Suprapubic skin (tissue), 4 donors: ENCODE measurements around the gene PCBP4. TPM values are rescaled to one million over a fixed set of nuclear protein-coding genes. Genes with fewer than 3 reads are reported as not detected.
A peak's percentile ranks its signal among the peaks of the same experiment; 100 is the strongest.

Experiments used
- DNase-seq, 2 donors: peaks; one replicate each; pipeline ENCODE4 v3.0.0-alpha.2; 2019; ENCODE audit warnings: low spot score in 2 of 2
- H3K27ac ChIP-seq: fragments of 200-600 bp; sonication (generic); one replicate; pipeline ENCODE4 v1.5.1; 2019
- H3K27me3 ChIP-seq: fragments of 200-600 bp; sonication (generic); one replicate; pipeline ENCODE4 v1.5.1; 2019
- H3K36me3 ChIP-seq: fragments of 200-600 bp; sonication (generic); one replicate; pipeline ENCODE4 v1.5.1; 2019
- H3K4me1 ChIP-seq: fragments of 200-600 bp; sonication (generic); one replicate; pipeline ENCODE4 v1.5.1; 2019
- H3K4me3 ChIP-seq: fragments of 200-600 bp; sonication (generic); one replicate; pipeline ENCODE4 v1.5.1; 2019; ENCODE audit warnings: mild to moderate bottlenecking
- H3K9me3 ChIP-seq: fragments of 200-600 bp; sonication (generic); one replicate; pipeline ENCODE4 v1.5.1; 2019
- EP300 ChIP-seq: sonication (generic); formaldehyde crosslinking; IDR thresholded peaks from one replicate; pipeline ENCODE4 v1.6.1; 2017; ENCODE audit warnings: antibody characterized with exemption
- POLR2A ChIP-seq, 2 donors: fragments of 450-650 bp; IDR thresholded peaks; one replicate each; pipeline ENCODE4 v1.6.1; 2017; ENCODE audit warnings: antibody characterized with exemption in 2 of 2, mild to moderate bottlenecking in 2 of 2, moderate library complexity in 2 of 2
- POLR2AphosphoS5 ChIP-seq, 3 donors: sonication (generic); formaldehyde crosslinking; IDR thresholded peaks; one replicate each; pipeline ENCODE4 v1.6.1; 2017; ENCODE audit warnings: antibody characterized with exemption in 3 of 3
- WGBS: methylation state at CpG from one replicate; pipeline ENCODE4 v1.1.5; 2018; 5-methylcytosine and 5-hydroxymethylcytosine counted together
- total RNA-seq, 4 donors: library from RNA; depleted of rRNA; stranded (reverse); fragments of >200 nt; gene quantifications; one replicate each; pipeline ENCODE4 v1.1.0, GENCODE V29; 2016
- TF ChIP-seq, protein P1 (sequence below), 2 donors: fragments of 200-600 bp in 1 of 2; fragments of 450-650 bp in 1 of 2; sonication (generic) in 1 of 2; IDR thresholded peaks; one replicate each; pipeline ENCODE4 v1.5.1; 2016 to 2019; ENCODE audit warnings: antibody characterized with exemption in 2 of 2, mild to moderate bottlenecking in 1 of 2, moderate library complexity in 1 of 2

Gene PCBP4
- total RNA-seq, 4 donors from 2014 or later, result 24.6 to 32.1 (median 28.6) TPM

- DNase-seq, result no peak
- H3K4me1 ChIP-seq, result peaks cover 76% of the 10 kb centered on the region
- no peak overlapping the region for H3K4me3 ChIP-seq
- no peak for TF ChIP-seq EP300
- TF ChIP-seq POLR2AphosphoS5 (IDR thresholded peaks at IDR 0.05), result no peak
- no peak for TF ChIP-seq POLR2A (IDR thresholded peaks at IDR 0.05)
- TF ChIP-seq, protein P1, sequence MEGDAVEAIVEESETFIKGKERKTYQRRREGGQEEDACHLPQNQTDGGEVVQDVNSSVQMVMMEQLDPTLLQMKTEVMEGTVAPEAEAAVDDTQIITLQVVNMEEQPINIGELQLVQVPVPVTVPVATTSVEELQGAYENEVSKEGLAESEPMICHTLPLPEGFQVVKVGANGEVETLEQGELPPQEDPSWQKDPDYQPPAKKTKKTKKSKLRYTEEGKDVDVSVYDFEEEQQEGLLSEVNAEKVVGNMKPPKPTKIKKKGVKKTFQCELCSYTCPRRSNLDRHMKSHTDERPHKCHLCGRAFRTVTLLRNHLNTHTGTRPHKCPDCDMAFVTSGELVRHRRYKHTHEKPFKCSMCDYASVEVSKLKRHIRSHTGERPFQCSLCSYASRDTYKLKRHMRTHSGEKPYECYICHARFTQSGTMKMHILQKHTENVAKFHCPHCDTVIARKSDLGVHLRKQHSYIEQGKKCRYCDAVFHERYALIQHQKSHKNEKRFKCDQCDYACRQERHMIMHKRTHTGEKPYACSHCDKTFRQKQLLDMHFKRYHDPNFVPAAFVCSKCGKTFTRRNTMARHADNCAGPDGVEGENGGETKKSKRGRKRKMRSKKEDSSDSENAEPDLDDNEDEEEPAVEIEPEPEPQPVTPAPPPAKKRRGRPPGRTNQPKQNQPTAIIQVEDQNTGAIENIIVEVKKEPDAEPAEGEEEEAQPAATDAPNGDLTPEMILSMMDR (IDR thresholded peaks at IDR 0.05), result no peak
- no peak overlapping the region for H3K27ac ChIP-seq
- H3K36me3 ChIP-seq, result no peaks in the 10 kb centered on the region
- H3K9me3 ChIP-seq, result no peaks in the 10 kb centered on the region
- H3K27me3 ChIP-seq, result no peaks in the 10 kb centered on the region
- 83% methylated on average over 2 of the region's 4 CpGs for WGBS
Measured at GRCh38 chr3:51969841-51970240, 2.6 kb upstream of the PCBP4 start.

- DNase-seq, result no peak
- Histone ChIP-seq H3K4me3 (no peak overlapping the region), H3K4me1 (peaks cover 69% of the 10 kb centered on the region), H3K27me3 (no peaks in the 10 kb centered on the region), H3K9me3 (no peaks in the 10 kb centered on the region), H3K27ac (no peak overlapping the region), H3K36me3 (no peaks in the 10 kb centered on the region)
- WGBS, result 80% methylated on average over 6 of the region's 6 CpGs
- no peak for TF ChIP-seq POLR2A (IDR thresholded peaks at IDR 0.05)
- TF ChIP-seq EP300, result no peak
- TF ChIP-seq POLR2AphosphoS5 (IDR thresholded peaks at IDR 0.05), result no peak
- TF ChIP-seq, protein P1 (IDR thresholded peaks at IDR 0.05), result no peak
Measured at GRCh38 chr3:51968883-51969678, 1.8 kb upstream of the PCBP4 start.

DNA sequence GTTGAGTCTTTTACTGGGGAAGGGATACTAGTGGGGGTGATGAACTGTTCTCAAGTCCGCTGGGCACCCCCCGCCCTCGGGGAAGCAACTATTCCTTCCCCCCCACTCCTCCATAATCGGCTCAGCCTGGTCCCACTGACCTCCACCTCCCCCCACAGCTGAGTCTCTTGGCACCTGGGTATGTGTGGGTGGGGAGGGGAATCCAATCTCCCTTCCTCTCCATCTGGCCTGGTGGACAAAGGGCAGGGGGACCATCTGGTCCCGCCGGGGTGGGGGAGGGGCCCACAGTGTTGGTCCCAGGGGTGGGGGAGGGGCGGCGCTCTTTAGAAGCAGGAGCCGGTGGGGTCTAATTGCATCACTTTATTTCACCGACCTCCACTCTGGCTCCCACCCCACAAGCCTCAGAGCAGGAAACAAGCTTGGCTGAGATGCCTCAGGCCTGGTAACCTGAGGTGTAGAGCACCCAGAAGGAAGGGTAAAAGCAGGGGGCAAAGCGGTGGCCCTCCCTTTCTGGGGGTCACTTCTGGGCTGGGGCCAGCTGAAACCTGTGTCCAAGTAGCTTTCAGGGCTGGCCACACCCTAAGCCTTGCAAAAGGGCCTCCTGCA lies 1.0 kb upstream of the PCBP4 start:
- TF ChIP-seq, protein P1 (IDR thresholded peaks at IDR 0.05), result no peak
- no peak for TF ChIP-seq POLR2A (IDR thresholded peaks at IDR 0.05)
- no peak for TF ChIP-seq POLR2AphosphoS5 (IDR thresholded peaks at IDR 0.05)
- TF ChIP-seq EP300, result no peak
- H3K9me3 ChIP-seq, result no peaks in the 10 kb centered on the region

GRCh38 chr3:51966922-51967383 lies 301 bp downstream of the PCBP4 start:
- H3K4me3 ChIP-seq, result peak overlapping the region; percentile 91
- 25% methylated on average over 2 of the region's 33 CpGs for WGBS
- H3K36me3 ChIP-seq, result no peaks in the 10 kb centered on the region
- DNase-seq, result no peak
- H3K4me1 ChIP-seq, result peaks cover 53% of the 10 kb centered on the region
- peak overlapping the region; percentile 92 for H3K27ac ChIP-seq
- H3K9me3 ChIP-seq, result no peaks in the 10 kb centered on the region
- TF ChIP-seq, protein P1 (IDR thresholded peaks at IDR 0.05), result no peak
- TF ChIP-seq POLR2AphosphoS5 (IDR thresholded peaks at IDR 0.05) (no peak), EP300 (no peak), POLR2A (IDR thresholded peaks at IDR 0.05) (no peak)
- H3K27me3 ChIP-seq, result no peaks in the 10 kb centered on the region

More for the DNA sequence above, 1.0 kb upstream of the PCBP4 start:
- Histone ChIP-seq H3K27ac (peak overlapping the region; percentile 92), H3K36me3 (no peaks in the 10 kb centered on the region), H3K27me3 (no peaks in the 10 kb centered on the region), H3K4me1 (peaks cover 62% of the 10 kb centered on the region), H3K4me3 (peak overlapping the region; percentile 91)
- DNase-seq, result no peak
- WGBS, result 18% methylated on average over 9 of the region's 11 CpGs

DNA sequence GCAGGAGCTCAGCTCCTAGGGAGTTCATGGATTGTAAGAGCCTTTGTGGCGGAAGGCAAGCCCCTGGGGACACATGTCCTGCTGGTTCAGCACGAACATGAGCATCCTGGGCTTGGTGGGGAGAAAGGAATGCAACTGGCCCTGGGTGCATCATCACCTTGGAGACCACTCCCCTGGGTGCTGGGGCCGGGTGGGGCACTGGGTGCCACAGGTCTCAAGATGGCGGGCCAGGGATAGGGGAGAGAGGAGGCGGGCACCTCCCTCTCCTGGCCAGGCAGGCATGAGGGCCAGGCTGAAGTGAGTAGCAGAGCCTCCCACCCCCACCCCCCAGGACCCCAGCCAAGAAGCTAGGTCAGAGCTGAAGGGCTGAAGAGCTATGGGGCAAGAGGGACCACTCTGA lies 768 bp downstream of the PCBP4 start:
- 72% methylated on average over 5 of the region's 5 CpGs for WGBS

More for the DNA sequence above, 768 bp downstream of the PCBP4 start:
- Histone ChIP-seq H3K36me3 (no peaks in the 10 kb centered on the region), H3K9me3 (no peaks in the 10 kb centered on the region), H3K27me3 (no peaks in the 10 kb centered on the region), H3K4me3 (peak overlapping the region; percentile 91), H3K27ac (peak overlapping the region; percentile 92), H3K4me1 (peaks cover 53% of the 10 kb centered on the region)
- TF ChIP-seq, protein P1 (IDR thresholded peaks at IDR 0.05), result no peak
- TF ChIP-seq POLR2A (IDR thresholded peaks at IDR 0.05) (no peak), POLR2AphosphoS5 (IDR thresholded peaks at IDR 0.05) (no peak), EP300 (no peak)
- DNase-seq, result no peak
